Measurements from ENCODE around the gene FGF22.

Gene FGF22

DNA sequence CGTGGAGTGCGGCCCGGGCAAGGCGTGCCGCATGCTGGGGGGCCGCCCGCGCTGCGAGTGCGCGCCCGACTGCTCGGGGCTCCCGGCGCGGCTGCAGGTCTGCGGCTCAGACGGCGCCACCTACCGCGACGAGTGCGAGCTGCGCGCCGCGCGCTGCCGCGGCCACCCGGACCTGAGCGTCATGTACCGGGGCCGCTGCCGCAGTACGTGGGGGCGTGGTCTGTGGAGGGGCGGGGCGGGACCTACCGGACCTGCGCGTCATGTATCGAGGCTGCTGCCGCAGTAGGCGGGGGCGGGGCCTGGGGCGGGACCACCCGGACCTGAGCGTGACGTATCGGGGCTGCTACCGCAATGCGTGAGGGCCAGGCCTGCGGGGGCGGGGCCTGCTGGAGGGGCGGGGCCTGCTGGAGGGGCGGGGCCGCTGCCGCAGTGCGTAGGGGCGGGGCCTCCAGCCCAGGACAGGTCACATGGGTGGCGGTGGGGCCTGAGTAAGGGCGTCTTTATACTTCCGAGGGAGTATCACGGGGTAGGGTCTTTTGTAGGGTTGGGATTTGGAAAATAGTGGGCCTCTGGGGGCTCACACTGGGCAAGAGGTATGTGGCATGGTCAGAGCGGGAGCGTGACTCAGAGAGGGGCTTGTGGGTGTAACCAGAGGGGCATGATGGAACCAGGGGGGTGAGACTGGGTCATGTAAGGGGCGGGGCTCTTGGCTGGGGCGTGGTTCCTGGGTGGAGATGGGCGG, 40.8 kb downstream of the FGF22 start:
- DNase-seq (ENCODE audit: low spot score), result peak; percentile 99

DNA sequence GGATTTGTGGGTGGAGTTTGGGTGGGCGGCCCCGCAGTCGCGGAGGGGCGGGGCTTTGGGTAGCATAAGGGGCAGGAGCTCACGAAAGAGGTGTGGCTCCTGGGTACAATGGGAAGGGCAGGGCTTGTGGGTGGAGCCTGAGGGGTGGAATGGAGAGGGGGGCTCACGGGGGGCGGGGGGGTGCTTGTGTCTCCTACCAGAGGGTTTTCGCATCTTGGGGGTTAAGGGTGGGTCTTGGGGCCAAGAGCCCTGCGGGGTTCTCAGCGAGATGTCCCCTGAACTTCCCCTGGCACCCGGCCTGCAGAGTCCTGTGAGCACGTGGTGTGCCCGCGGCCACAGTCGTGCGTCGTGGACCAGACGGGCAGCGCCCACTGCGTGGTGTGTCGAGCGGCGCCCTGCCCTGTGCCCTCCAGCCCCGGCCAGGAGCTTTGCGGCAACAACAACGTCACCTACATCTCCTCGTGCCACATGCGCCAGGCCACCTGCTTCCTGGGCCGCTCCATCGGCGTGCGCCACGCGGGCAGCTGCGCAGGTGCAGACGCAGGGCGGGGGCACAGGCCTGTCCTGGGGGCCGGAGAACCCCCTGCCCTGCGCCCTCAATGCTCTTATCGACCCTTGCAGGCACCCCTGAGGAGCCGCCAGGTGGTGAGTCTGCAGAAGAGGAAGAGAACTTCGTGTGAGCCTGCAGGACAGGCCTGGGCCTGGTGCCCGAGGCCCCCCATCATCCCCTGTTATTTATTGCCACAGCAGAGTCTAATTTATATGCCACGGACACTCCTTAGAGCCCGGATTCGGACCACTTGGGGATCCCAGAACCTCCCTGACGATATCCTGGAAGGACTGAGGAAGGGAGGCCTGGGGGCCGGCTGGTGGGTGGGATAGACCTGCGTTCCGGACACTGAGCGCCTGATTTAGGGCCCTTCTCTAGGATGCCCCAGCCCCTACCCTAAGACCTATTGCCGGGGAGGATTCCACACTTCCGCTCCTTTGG, 41.6 kb downstream of the FGF22 start:
- DNase-seq (ENCODE audit: low spot score), result peak; percentile 93

DNA sequence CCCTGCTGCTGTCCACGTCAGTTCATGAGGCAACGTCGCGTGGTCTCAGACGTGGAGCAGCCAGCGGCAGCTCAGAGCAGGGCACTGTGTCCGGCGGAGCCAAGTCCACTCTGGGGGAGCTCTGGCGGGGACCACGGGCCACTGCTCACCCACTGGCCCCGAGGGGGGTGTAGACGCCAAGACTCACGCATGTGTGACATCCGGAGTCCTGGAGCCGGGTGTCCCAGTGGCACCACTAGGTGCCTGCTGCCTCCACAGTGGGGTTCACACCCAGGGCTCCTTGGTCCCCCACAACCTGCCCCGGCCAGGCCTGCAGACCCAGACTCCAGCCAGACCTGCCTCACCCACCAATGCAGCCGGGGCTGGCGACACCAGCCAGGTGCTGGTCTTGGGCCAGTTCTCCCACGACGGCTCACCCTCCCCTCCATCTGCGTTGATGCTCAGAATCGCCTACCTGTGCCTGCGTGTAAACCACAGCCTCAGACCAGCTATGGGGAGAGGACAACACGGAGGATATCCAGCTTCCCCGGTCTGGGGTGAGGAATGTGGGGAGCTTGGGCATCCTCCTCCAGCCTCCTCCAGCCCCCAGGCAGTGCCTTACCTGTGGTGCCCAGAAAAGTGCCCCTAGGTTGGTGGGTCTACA, 43.1 kb downstream of the FGF22 start:
- DNase-seq (ENCODE audit: low spot score), result no peak

DNA sequence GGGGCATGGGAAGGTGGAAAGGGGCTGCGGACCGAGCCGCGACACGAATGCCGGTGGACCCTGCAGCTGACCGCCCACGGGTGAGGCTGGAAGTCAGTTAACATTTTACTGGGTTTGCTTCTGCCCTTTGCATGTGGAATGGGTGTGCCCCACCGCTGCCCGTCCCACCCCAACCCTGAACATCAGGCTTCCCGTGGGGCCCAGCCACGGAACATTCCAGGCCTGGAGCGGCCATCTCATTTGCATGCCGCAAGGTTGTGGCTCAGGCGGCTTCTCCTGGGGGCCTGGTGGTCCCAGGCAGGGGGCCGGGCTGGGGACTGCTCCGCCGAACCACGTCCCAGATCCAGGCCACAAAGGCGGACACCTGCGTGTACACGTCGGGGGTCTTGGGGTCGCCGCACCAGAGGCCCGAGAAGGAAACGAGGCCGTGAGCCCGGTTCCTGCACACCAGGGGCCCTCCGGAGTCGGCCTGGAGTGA, 45.8 kb downstream of the FGF22 start:
- DNase-seq (ENCODE audit: low spot score), result no peak

DNA sequence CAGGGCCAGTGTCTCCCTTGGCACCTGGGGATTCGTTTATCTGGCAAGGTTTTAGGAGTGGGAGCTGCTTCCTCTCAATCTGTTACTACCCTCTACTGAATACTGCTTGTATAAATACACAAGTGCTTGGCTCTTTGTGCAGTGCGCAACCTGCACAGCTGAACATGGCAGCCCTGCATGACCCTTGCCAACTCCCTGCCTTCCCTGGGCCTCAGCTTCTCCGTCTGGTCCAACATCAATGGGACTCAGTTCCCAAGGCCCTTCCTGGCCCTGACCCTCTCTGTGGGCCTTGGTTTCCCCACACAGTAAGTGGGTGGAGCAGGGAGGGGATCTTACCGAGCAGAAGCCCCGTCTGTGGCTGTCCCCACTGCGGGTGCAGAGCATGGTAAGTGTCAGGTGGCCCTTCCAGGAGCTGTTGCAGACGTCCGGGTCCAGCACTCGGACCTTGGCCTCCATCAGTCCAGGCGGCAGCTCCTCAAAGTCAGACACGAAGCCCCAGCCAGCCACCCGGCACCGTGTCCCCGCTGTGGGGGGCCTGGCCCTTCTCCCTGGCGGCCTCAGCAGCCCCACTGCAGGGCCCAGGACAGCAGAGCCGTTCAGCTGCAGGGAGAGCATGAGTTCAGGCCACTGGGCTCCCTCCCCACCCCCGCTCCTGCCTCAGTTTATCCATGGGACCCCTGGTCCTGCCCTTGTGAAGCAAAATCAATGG, 47.1 kb downstream of the FGF22 start:
- no peak for DNase-seq (ENCODE audit: low spot score)

DNA sequence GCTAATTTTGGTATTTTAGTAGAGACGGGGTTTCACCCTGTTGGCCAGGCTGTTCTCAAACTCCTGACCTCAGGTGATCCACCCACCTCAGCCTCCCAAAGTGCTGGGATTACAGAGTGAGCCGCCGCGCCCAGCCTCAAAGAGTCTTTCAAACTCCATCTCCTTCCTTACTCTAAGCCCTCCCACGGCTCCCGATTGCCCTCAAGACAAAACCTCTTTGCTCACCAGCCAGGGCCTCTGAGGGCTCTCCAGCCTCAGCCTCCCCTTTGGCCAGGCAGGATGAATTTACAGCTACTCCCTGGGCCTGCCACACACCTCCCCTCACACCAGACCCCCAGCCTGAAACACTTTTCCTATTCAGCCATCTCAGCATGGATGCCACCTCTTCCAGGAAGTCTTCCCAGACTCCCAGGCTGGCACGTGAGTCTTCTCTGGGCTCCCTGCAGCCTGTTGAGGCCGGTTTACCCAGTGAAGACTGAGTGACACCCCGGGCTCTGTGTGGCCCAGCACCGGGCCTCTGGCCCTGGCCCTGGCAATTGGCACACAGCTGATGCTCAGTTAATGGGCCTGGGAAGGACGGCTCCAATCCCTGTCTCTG, 48.0 kb downstream of the FGF22 start:
- no peak for DNase-seq (ENCODE audit: low spot score)

DNA sequence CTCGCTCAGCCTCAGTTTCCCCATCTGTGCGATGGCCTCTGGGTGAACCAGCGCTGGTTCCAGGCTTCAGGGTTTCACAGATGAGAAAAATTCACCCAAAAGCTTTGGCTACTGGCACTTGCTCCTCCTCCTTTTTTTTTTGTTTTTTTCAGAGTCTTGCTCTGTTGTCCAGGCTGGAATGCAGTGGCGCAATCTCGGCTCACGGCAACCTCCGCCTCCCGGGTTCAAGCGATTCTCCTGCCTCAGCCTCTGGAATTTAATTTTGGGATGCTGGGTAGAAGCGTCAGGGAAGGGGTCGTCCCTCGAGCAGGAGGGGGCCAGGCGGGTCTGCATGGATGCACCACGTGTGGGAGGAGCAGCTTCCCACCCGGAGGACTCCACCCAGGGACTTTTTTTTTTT, 48.5 kb downstream of the FGF22 start:
- no peak for DNase-seq (ENCODE audit: low spot score)

DNA sequence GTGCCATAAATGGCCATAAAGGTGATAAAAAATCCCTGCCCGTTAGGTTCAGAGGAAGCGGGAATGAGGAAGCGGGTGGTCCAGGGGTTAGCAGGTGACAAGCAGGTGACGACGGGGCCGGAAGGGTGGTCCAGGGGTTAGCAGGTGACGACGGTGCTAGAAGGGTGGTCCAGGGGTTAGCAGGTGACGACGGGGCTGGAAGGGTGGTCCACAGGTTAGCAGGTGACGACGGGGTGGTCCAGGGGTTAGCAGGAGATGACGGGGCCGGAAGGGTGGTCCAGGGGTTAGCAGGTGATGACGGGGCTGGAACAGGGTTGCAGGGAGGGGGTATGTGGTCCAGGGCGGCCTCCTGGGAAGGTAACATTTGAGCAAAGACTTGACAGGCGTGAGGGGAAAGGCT, 49.3 kb downstream of the FGF22 start:
- no peak for DNase-seq (ENCODE audit: low spot score)

DNA sequence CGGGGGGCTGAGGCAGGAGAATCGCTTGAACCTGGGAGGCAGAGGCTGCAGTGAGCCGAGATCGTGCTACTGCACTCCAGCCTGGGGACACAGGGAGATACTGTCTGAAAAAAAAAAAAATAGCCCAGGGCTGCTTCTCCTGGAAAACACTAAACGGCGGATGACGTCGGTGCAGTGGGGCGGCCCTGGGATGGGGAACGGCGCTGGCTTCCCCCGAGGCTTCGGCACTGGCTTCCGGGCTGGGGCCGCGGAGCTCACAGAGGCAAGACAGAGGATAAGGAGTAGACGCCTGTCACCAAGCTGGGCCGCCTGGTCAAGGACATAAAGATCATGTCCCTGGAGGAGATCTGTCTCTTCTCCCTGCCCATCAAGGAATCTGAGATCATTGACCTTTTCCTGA, 50.5 kb downstream of the FGF22 start:
- no peak for DNase-seq (ENCODE audit: low spot score)
